A673 (cell line): ENCODE measurements around the gene COL4A1. TPM values are rescaled to one million over a fixed set of nuclear protein-coding genes. Genes with fewer than 3 reads are reported as not detected.

Source experiments
- BruUV-seq: library from RNA; stranded (reverse); fragments of 400-500 nt; replicated peaks from 2 replicates; lab custom pipeline; 2021; lab: Mats Ljungman, UMichigan
- CTCF ChIA-PET: fragments of 300-600 bp; sonication (Branson Sonifier 250); formaldehyde crosslinking; loops from one replicate; lab custom pipeline; 2022; ENCODE audit warnings: antibody characterized with exemption; lab: Charles Lee
- POLR2A ChIA-PET: fragments of 300-600 bp; sonication (Branson Sonifier 250); formaldehyde crosslinking; loops from one replicate; lab custom pipeline; 2022; ENCODE audit warnings: antibody characterized with exemption; ENCODE audit not compliant: low non-redundant PET; lab: Charles Lee
- DNase-seq: peaks from one replicate; pipeline ENCODE4 v3.0.0-alpha.2; 2015; ENCODE audit warnings: low spot score
- H3K27ac ChIP-seq: fragments of 200-600 bp; sonication (generic); 2 replicates; pipeline ENCODE4 v1.5.1; 2016; ENCODE audit warnings: mixed run types, low read depth, mild to moderate bottlenecking, mixed read lengths, antibody characterized with exemption, low read length; ENCODE audit not compliant: poor library complexity, severe bottlenecking
- H3K27me3 ChIP-seq: fragments of 200-600 bp; sonication (generic); replicated peaks from 2 replicates; pipeline ENCODE4 v1.6.1; 2017; ENCODE audit warnings: mixed run types, low read depth, mild to moderate bottlenecking, mixed read lengths, antibody characterized with exemption, low read length; ENCODE audit not compliant: insufficient read depth, poor library complexity
- H3K36me3 ChIP-seq: fragments of 200-600 bp; sonication (generic); 2 replicates; pipeline ENCODE4 v1.6.1; 2016; ENCODE audit warnings: mixed run types, mild to moderate bottlenecking, mixed read lengths, antibody characterized with exemption, low read length; ENCODE audit not compliant: insufficient read depth, poor library complexity, severe bottlenecking
- H3K4me1 ChIP-seq: fragments of 200-600 bp; sonication (generic); 2 replicates; pipeline ENCODE4 v1.6.1; 2017; ENCODE audit warnings: mixed run types, mild to moderate bottlenecking, mixed read lengths, antibody characterized with exemption, low read length; ENCODE audit not compliant: insufficient read depth, poor library complexity, severe bottlenecking
- H3K4me3 ChIP-seq: fragments of 200-600 bp; sonication (generic); 2 replicates; pipeline ENCODE4 v1.5.1; 2016; ENCODE audit warnings: low read depth, mixed run types, mild to moderate bottlenecking, mixed read lengths, low read length; ENCODE audit not compliant: poor library complexity, severe bottlenecking
- H3K9me3 ChIP-seq: fragments of 200-600 bp; sonication (generic); 2 replicates; pipeline ENCODE4 v1.6.1; 2016; ENCODE audit warnings: mixed run types, low read depth, mild to moderate bottlenecking, mixed read lengths, antibody characterized with exemption, low read length; ENCODE audit not compliant: poor library complexity, severe bottlenecking
- EZH2 ChIP-seq: fragments of 200-600 bp; sonication (generic); IDR thresholded peaks from 2 replicates; pipeline ENCODE4 v1.6.1; 2017; ENCODE audit warnings: borderline replicate concordance, low read depth, mild to moderate bottlenecking, mixed read lengths, antibody characterized with exemption, low read length; ENCODE audit not compliant: poor library complexity, severe bottlenecking
- intact Hi-C: fragments of 100-400 bp; cut with micrococcal nuclease; formaldehyde crosslinking; loops from one replicate; pipeline ENCODE4 v1.10.0; 2022; ENCODE audit not compliant: unreplicated experiment
- total RNA-seq: library from RNA; stranded (reverse); gene quantifications from 2 replicates; pipeline ENCODE4 v1.2.3, GENCODE V29; 2021
- TF ChIP-seq, protein P1 (sequence below): fragments of 300-800, 200-600 bp; sonication (generic); conservative IDR thresholded peaks from 2 replicates; pipeline ENCODE4 v1.5.1; 2017; ENCODE audit warnings: low read depth, mild to moderate bottlenecking, antibody characterized with exemption, low read length, moderate library complexity, mixed read lengths

COL4A1 gene
- total RNA-seq, 1 experiment from 2014 or later, result 83.9 TPM

DNA sequence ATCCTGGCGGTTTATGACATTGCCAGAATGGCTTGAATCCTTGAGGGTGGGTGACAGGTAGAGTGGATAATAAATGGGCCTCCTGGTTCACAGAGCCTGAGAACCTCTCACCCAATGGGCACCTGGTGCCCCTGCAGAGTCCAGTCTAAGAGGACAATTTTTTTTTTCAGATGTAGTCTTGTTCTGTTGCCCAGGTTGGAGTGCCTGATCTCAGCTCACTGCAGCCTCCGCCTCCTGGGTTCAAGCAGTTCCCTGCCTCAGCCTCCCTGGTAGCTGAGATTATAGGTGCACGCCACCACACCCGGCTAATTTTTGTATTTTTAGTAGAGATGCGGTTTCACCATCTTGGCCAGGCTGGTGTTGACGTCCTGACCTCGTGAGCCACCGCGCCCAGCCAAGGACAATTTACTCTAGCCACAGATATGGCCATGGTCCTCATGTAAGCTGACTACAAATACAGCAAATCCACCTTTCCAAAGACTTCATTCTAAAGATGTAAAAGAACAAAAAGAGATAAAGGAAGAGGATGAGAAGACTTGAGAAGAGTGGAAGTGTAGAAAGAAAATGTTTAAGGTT, 33.1 kb upstream of the COL4A1 start:
- Histone ChIP-seq H3K27me3 (no peaks in the 10 kb centered on the region), H3K4me3 (no peak overlapping the region), H3K27ac (peak overlapping the region; percentile 84), H3K4me1 (peaks cover 27% of the 10 kb centered on the region), H3K36me3 (no peaks in the 10 kb centered on the region), H3K9me3 (no peaks in the 10 kb centered on the region)
- intact Hi-C loops, result no loop called here
- DNase-seq, result no peak
- BruUV-seq, result no TSS peak
- CTCF ChIA-PET, result no interaction called here
- TF ChIP-seq, protein P1, sequence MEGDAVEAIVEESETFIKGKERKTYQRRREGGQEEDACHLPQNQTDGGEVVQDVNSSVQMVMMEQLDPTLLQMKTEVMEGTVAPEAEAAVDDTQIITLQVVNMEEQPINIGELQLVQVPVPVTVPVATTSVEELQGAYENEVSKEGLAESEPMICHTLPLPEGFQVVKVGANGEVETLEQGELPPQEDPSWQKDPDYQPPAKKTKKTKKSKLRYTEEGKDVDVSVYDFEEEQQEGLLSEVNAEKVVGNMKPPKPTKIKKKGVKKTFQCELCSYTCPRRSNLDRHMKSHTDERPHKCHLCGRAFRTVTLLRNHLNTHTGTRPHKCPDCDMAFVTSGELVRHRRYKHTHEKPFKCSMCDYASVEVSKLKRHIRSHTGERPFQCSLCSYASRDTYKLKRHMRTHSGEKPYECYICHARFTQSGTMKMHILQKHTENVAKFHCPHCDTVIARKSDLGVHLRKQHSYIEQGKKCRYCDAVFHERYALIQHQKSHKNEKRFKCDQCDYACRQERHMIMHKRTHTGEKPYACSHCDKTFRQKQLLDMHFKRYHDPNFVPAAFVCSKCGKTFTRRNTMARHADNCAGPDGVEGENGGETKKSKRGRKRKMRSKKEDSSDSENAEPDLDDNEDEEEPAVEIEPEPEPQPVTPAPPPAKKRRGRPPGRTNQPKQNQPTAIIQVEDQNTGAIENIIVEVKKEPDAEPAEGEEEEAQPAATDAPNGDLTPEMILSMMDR, result no peak
- TF ChIP-seq EZH2, result no peak
- POLR2A ChIA-PET, result interaction anchor here (0.6 kb wide), 1 partner anchor 35 kb away, joined by 3 read pairs; no protein-coding TSS in a partner anchor

DNA sequence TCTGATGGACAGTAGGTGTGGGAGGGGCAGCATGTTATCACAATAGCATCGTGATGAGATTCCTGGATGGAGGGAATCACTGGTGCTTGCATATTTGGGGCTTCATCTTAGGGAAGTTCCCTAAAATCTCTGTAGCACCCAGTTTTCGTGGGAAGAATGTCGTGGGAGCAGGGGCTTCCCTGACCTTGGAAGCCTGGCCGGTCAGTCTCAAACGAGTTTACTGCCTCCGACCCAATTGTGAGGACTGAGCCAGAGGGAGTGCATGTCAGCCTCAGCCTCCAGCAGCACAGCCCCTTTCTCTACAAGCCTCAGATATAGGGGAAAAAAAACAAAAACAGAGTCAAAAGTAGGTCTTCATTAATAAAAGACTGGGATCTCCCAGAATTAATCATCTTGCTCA, 32.3 kb upstream of the COL4A1 start:
- Histone ChIP-seq H3K4me1 (peaks cover 27% of the 10 kb centered on the region), H3K36me3 (no peaks in the 10 kb centered on the region), H3K27ac (no peak overlapping the region), H3K9me3 (no peaks in the 10 kb centered on the region), H3K27me3 (no peaks in the 10 kb centered on the region), H3K4me3 (no peak overlapping the region)
- ChIA-PET CTCF (no interaction called here), POLR2A (no interaction called here)
- intact Hi-C loops, result no loop called here
- TF ChIP-seq, protein P1, result no peak
- TF ChIP-seq EZH2, result no peak
- no peak for DNase-seq
- no TSS peak for BruUV-seq

DNA sequence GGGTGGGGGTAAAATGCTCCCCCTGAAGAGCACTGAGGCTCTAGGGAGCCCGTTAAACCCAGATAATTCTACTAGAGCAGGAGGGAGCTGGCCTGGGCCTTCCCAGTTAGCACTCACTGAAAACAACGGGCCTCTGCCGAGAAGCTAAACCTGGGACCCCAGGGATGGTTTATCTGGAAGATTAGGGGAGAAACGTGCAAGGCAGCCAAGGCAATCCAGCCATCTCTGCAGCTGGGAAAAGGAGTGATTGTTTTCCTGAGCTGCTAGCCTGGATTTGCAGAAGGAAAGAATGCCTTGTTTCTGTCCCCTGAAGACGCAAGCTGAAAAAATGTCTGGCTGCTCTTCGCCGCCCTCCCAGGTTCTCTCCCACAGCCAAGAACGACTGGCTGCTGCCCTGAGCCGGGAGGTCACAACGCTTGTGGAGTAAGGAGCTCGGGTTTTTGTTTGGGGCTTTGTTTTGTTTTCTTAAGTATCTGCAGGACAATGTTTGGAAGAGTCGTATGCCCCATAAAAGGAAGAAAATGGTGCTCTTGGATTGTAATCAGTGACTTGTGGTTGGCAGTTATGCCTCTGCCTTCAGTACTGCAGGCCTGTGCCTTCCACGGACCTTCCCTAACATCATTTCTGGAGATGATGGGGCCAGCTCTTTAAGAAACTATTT, 31.6 kb upstream of the COL4A1 start:
- DNase-seq, result no peak
- intact Hi-C loops, result no loop called here
- no peaks in the 10 kb centered on the region for H3K9me3 ChIP-seq
- peaks cover 27% of the 10 kb centered on the region for H3K4me1 ChIP-seq
- ChIA-PET CTCF (no interaction called here), POLR2A (no interaction called here)
- no peaks in the 10 kb centered on the region for H3K27me3 ChIP-seq
- peak overlapping the region; percentile 41 for H3K27ac ChIP-seq
- no peak for TF ChIP-seq EZH2
- TF ChIP-seq, protein P1, result no peak
- BruUV-seq, result no TSS peak
- H3K36me3 ChIP-seq, result no peaks in the 10 kb centered on the region
- no peak overlapping the region for H3K4me3 ChIP-seq
